ENCODE results near the gene DYSF. TPM values are rescaled to one million over a fixed set of nuclear protein-coding genes. Genes with fewer than 3 reads are reported as not detected.

The DYSF gene
- total RNA-seq, 4 donors from 2014 or later = 17.4 to 40.7 (median 18.5) TPM

DNA sequence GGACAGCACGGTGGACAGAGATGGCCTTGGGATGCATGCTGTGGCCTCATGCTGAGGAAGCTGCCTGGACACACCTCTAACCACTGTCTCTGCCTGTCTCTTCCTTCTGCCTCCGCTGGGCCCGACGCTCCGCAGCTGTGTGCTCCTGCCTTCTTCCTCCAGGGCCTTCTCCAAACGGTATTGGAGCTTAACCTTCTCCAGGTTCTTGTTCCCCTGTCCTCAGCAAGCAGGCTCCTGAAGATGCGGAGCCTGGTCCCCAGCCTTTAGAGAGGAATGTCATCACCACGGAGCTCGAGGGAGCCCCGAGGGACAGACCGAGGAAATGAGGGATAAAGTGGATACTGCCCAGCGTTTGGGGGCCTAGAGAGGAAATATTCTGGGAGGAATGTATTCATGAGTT lies 155.1 kb downstream of the DYSF start:
- H3K4me3 ChIP-seq = no peak overlapping the region
- peaks cover 11 to 25% (median 21%) of the 10 kb centered on the region in 4 donors for H3K4me1 ChIP-seq
- no peaks in the 10 kb centered on the region for H3K9me3 ChIP-seq
- no peaks in the 10 kb centered on the region for H3K27me3 ChIP-seq
- H3K27ac ChIP-seq (replicated peaks in 1 of 4) = no peak overlapping the region
- DNase-seq (ENCODE audit: extremely low spot score) = no peak
- 76% methylated on average over 12 of the region's 12 CpGs for WGBS
- peaks cover 0 to 25% (median 21%) of the 10 kb centered on the region in 4 donors for H3K36me3 ChIP-seq
- intact Hi-C loops (cut with DNase I) = loop anchor here (5.0 kb wide), 2 partner anchors 61 to 189 kb away; no protein-coding TSS in a partner anchor
- TF ChIP-seq, protein P1, sequence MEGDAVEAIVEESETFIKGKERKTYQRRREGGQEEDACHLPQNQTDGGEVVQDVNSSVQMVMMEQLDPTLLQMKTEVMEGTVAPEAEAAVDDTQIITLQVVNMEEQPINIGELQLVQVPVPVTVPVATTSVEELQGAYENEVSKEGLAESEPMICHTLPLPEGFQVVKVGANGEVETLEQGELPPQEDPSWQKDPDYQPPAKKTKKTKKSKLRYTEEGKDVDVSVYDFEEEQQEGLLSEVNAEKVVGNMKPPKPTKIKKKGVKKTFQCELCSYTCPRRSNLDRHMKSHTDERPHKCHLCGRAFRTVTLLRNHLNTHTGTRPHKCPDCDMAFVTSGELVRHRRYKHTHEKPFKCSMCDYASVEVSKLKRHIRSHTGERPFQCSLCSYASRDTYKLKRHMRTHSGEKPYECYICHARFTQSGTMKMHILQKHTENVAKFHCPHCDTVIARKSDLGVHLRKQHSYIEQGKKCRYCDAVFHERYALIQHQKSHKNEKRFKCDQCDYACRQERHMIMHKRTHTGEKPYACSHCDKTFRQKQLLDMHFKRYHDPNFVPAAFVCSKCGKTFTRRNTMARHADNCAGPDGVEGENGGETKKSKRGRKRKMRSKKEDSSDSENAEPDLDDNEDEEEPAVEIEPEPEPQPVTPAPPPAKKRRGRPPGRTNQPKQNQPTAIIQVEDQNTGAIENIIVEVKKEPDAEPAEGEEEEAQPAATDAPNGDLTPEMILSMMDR (IDR thresholded peaks at IDR 0.05) = no peak
- no peak for TF ChIP-seq POLR2A (IDR thresholded peaks at IDR 0.05; ENCODE audit: low read depth)
- no peak for TF ChIP-seq POLR2AphosphoS5 (IDR thresholded peaks at IDR 0.05)
- no peak for TF ChIP-seq EP300 (IDR thresholded peaks at IDR 0.05)

DNA sequence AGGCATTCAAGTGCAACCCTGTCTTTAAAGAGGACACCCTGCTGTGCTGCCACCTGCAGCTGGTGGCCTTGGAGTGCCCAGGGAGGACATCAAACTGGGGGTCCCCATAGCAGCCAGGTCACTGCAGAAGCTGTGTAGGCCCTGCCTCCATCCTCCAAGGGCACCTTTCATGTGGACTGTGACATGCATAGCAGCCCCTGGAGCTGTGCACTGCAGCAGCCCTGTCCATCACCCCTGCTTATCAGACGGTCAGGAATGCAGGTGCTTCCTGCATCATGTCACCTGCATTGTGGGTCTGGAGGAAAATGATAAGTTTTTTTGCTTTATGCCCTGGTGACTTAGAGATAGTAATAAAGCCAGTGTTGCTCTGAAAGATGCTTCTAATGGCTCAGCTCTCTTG lies 155.7 kb downstream of the DYSF start:
- TF ChIP-seq EP300 (IDR thresholded peaks at IDR 0.05) = no peak
- TF ChIP-seq, protein P1 (IDR thresholded peaks at IDR 0.05) = no peak
- no peak for TF ChIP-seq POLR2A (IDR thresholded peaks at IDR 0.05; ENCODE audit: low read depth)
- TF ChIP-seq POLR2AphosphoS5 (IDR thresholded peaks at IDR 0.05) = no peak
- Histone ChIP-seq H3K36me3 (peaks cover 0 to 28% (median 21%) of the 10 kb centered on the region in 4 donors), H3K9me3 (no peaks in the 10 kb centered on the region), H3K4me3 (no peak overlapping the region), H3K27ac (replicated peaks in 1 of 4) (no peak overlapping the region), H3K27me3 (no peaks in the 10 kb centered on the region), H3K4me1 (peaks cover 11 to 23% (median 20%) of the 10 kb centered on the region in 4 donors)
- 50% methylated on average over 1 of the region's 1 CpG for WGBS
- intact Hi-C loops (cut with DNase I) = loop anchor here (5.0 kb wide), 2 partner anchors 62 to 188 kb away; no protein-coding TSS in a partner anchor
- peak; percentile 83 for DNase-seq (ENCODE audit: extremely low spot score)

DNA sequence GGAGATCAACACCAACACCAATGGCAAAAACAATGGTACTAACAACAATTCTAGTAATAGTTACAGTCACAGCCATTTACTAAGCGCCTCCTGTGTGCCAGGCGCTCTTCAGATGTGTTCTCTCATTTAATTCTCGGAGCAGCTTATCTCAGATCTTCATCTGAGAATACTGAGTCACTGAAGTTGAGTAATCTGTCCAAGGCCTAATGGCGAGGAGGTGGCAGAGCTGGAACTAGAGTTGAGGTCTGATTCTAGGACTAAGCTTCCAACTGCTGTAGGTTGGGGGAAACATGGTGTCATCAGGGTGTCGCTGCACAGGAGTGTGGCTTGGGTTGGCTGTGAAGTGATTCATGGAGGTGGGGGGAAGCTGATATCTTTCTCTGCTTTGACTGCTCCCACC lies 156.1 kb downstream of the DYSF start:
- no peak overlapping the region for H3K4me3 ChIP-seq
- peaks cover 0 to 28% (median 21%) of the 10 kb centered on the region in 4 donors for H3K36me3 ChIP-seq
- H3K27me3 ChIP-seq = no peaks in the 10 kb centered on the region
- no peaks in the 10 kb centered on the region for H3K9me3 ChIP-seq
- no peak for DNase-seq (ENCODE audit: extremely low spot score)
- no peak overlapping the region for H3K27ac ChIP-seq (replicated peaks in 1 of 4)
- no peak for TF ChIP-seq EP300 (IDR thresholded peaks at IDR 0.05)
- TF ChIP-seq POLR2AphosphoS5 (IDR thresholded peaks at IDR 0.05) = no peak
- TF ChIP-seq, protein P1 (IDR thresholded peaks at IDR 0.05) = no peak
- no peak for TF ChIP-seq POLR2A (IDR thresholded peaks at IDR 0.05; ENCODE audit: low read depth)
- peaks cover 12 to 23% (median 20%) of the 10 kb centered on the region in 4 donors for H3K4me1 ChIP-seq
- intact Hi-C loops (cut with DNase I) = loop anchor here (5.0 kb wide), 2 partner anchors 62 to 188 kb away; no protein-coding TSS in a partner anchor
- WGBS = 80% methylated on average over 5 of the region's 5 CpGs

DNA sequence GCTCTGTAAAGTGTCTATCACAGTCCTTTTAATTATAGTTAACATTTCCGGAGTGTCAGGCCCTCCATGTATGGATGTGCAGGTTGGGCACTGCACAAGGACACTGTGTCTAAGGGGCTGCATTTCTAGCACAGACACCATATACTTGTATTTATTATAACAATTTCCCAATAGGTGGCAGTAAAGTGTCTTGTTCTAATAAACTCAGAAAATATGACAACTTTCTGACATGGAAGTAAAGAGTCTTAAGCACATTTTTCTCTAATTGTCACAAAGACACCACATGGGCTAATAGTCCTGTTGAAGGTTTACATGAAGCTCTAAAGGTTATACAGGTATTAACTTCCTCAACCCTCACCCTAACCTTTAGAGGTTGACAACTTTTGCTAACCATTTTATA lies 156.6 kb downstream of the DYSF start:
- no peak overlapping the region for H3K4me3 ChIP-seq
- no peak for DNase-seq (ENCODE audit: extremely low spot score)
- H3K4me1 ChIP-seq = peaks cover 17 to 24% (median 21%) of the 10 kb centered on the region in 4 donors
- 79% methylated on average over 1 of the region's 1 CpG for WGBS
- intact Hi-C loops (cut with DNase I) = loop anchor here (5.0 kb wide), 3 partner anchors 63 to 542 kb away; no protein-coding TSS in a partner anchor
- TF ChIP-seq POLR2A (IDR thresholded peaks at IDR 0.05; ENCODE audit: low read depth) (no peak), POLR2AphosphoS5 (IDR thresholded peaks at IDR 0.05) (no peak), EP300 (IDR thresholded peaks at IDR 0.05) (no peak)
- TF ChIP-seq, protein P1 (IDR thresholded peaks at IDR 0.05) = peak in 2 of 3 experiments; percentile 31 to 33
- H3K27me3 ChIP-seq = no peaks in the 10 kb centered on the region
- no peaks in the 10 kb centered on the region for H3K9me3 ChIP-seq
- H3K27ac ChIP-seq (replicated peaks in 1 of 4) = no peak overlapping the region
- H3K36me3 ChIP-seq = peaks cover 0 to 28% (median 21%) of the 10 kb centered on the region in 4 donors
